Upper lobe of left lung (tissue), 6 donors: ENCODE data around the gene RASAL1. TPM values are rescaled to one million over a fixed set of nuclear protein-coding genes. Genes with fewer than 3 reads are reported as not detected.

Source experiments
- ATAC-seq, 2 donors: fragments of 200-7000 bp; cut with Tn5 transposase; one replicate each; pipeline ENCODE4 v1.9.1; 2022; ENCODE audit warnings: mild to moderate bottlenecking in 2 of 2, moderate library complexity in 2 of 2; ENCODE audit not compliant: low FRiP score in 2 of 2
- DNase-seq, 2 donors: peaks; one replicate each; pipeline ENCODE4 v3.0.0-alpha.2; 2019 to 2020
- H3K27ac ChIP-seq, 4 donors: fragments of 200-600 bp; sonication (generic); one replicate each; pipeline ENCODE4 v1.5.1; 2016 to 2019
- H3K27me3 ChIP-seq, 4 donors: fragments of 200-600 bp; sonication (generic); one replicate each; pipeline ENCODE4 v1.5.1; 2017 to 2019
- H3K36me3 ChIP-seq, 4 donors: fragments of 200-600 bp; sonication (generic); one replicate each; pipeline ENCODE4 v1.5.1; 2016 to 2019
- H3K4me1 ChIP-seq, 4 donors: fragments of 200-600 bp; sonication (generic); one replicate each; pipeline ENCODE4 v1.5.1; 2018 to 2019
- H3K4me3 ChIP-seq, 4 donors: fragments of 200-600 bp; sonication (generic); one replicate each; pipeline ENCODE4 v1.5.1; 2017 to 2019; ENCODE audit warnings: mild to moderate bottlenecking in 2 of 4, moderate library complexity in 1 of 4
- H3K9me3 ChIP-seq, 4 donors: fragments of 200-600 bp; sonication (generic); one replicate each; pipeline ENCODE4 v1.5.1; 2018 to 2019
- EP300 ChIP-seq, 4 donors: sonication (generic); formaldehyde crosslinking; IDR thresholded peaks; one replicate each; pipeline ENCODE4 v1.5.1; 2017; ENCODE audit warnings: antibody characterized with exemption in 4 of 4, control low read depth in 2 of 4
- POLR2A ChIP-seq, 4 donors: fragments of 450-650 bp; IDR thresholded peaks; one replicate each; pipeline ENCODE4 v1.5.1; 2016 to 2017; ENCODE audit warnings: antibody characterized with exemption in 4 of 4, mild to moderate bottlenecking in 2 of 4
- POLR2AphosphoS5 ChIP-seq, 2 donors: sonication (generic); formaldehyde crosslinking; IDR thresholded peaks; one replicate each; pipeline ENCODE4 v1.5.1; 2017; ENCODE audit warnings: antibody characterized with exemption in 2 of 2
- WGBS, 2 donors: methylation state at CpG; one replicate each; pipeline ENCODE4 v1.1.5; 2017 to 2018; 5-methylcytosine and 5-hydroxymethylcytosine counted together
- total RNA-seq, 6 donors: library from RNA; depleted of rRNA in 4 of 6; stranded (reverse); fragments of >200 nt in 4 of 6; gene quantifications; one replicate each; pipeline versions ENCODE4 v1.1.0 to v1.2.1, GENCODE V29; 2016 to 2021
- TF ChIP-seq, protein P1 (sequence below), 6 experiments: fragments of 450-650 bp in 4 of 6; fragments of 200-600 bp in 2 of 6; sonication (generic) in 2 of 6; IDR thresholded peaks; one replicate each; pipeline ENCODE4 v1.5.1; 2016 to 2019; ENCODE audit warnings: antibody characterized with exemption in 6 of 6
- donor health status: DM: no; HTN: no; CAD: no; lungs with moderate emphysema.
- donor health status: DM: no; HTN: yes; CAD: no; lungs with severe emphysema.

RASAL1 gene
- total RNA-seq, 6 donors from 2014 or later = 0.27 to 4.2 (median 0.60) TPM; not detected in 3

DNA sequence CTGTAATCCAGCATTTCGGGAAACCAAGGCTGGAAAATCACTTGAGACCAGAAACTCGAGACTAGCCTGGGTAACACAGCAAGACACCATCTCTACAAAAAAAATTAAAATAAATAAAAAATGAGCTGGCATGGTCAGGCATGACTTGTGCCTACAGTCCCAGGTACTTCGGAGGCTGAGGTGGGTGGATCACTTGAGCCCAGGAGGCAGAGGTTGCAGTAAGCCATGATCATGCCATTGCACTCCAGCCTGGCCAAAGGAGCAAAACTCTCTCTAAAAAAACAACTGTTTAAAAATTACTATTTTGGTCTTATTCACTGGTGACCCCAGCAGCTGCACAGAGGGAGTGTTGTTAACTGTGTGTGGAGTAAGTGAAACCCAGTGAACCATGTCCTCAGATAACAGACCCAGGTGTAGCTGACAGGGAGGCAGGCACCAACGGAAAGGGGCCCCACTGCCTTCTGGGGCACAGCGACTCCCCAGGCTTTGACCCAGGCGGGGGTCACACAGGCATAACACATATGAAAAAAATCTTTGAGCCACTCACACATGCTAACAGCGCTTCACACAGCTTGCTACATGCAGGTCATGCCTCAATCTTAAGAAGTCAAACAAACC lies 37.6 kb upstream of the RASAL1 start:
- no peak for ATAC-seq
- H3K36me3 ChIP-seq = peaks cover 71 to 99% (median 95%) of the 10 kb centered on the region in 4 donors
- DNase-seq = no peak
- no peaks in the 10 kb centered on the region for H3K27me3 ChIP-seq
- H3K4me3 ChIP-seq = no peak overlapping the region
- TF ChIP-seq EP300 (IDR thresholded peaks at IDR 0.05) = no peak
- TF ChIP-seq POLR2A (IDR thresholded peaks at IDR 0.05) = no peak
- TF ChIP-seq POLR2AphosphoS5 (IDR thresholded peaks at IDR 0.05) = no peak
- TF ChIP-seq, protein P1, sequence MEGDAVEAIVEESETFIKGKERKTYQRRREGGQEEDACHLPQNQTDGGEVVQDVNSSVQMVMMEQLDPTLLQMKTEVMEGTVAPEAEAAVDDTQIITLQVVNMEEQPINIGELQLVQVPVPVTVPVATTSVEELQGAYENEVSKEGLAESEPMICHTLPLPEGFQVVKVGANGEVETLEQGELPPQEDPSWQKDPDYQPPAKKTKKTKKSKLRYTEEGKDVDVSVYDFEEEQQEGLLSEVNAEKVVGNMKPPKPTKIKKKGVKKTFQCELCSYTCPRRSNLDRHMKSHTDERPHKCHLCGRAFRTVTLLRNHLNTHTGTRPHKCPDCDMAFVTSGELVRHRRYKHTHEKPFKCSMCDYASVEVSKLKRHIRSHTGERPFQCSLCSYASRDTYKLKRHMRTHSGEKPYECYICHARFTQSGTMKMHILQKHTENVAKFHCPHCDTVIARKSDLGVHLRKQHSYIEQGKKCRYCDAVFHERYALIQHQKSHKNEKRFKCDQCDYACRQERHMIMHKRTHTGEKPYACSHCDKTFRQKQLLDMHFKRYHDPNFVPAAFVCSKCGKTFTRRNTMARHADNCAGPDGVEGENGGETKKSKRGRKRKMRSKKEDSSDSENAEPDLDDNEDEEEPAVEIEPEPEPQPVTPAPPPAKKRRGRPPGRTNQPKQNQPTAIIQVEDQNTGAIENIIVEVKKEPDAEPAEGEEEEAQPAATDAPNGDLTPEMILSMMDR (IDR thresholded peaks at IDR 0.05) = no peak
- 94 to 95% methylated on average over 7 of the region's 7 CpGs for WGBS, 2 donors
- H3K27ac ChIP-seq = no peak overlapping the region
- H3K9me3 ChIP-seq = no peaks in the 10 kb centered on the region
- peaks cover 0 to 5% (median 0%) of the 10 kb centered on the region in 4 donors for H3K4me1 ChIP-seq

DNA sequence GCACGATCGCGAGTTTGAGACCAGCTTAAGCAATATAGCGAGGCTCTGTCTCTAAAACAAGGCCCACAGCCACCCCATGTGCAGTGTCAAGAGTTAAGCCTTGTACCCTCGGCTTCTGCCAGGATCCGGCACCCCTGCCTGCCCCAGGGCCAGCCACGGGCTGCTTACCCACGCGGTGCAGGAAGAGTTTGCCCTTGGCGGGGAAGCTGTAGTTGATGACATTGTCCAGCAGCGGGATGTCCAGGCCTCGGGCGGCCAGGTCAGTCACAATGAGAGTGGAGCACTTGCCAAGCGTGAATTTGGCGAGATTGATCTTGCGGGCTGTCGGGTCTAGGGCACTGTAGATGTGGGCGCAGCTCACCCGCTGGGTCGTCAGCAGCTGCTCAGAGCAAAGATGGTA lies 36.6 kb upstream of the RASAL1 start:
- H3K4me3 ChIP-seq = no peak overlapping the region
- H3K9me3 ChIP-seq = no peaks in the 10 kb centered on the region
- ATAC-seq = no peak
- peak in 1 of 2 donors; percentile 70 for DNase-seq
- peaks cover 0 to 5% (median 0%) of the 10 kb centered on the region in 4 donors for H3K4me1 ChIP-seq
- peaks cover 71 to 99% (median 95%) of the 10 kb centered on the region in 4 donors for H3K36me3 ChIP-seq
- no peaks in the 10 kb centered on the region for H3K27me3 ChIP-seq
- TF ChIP-seq POLR2AphosphoS5 (IDR thresholded peaks at IDR 0.05) (no peak), EP300 (IDR thresholded peaks at IDR 0.05) (no peak), POLR2A (IDR thresholded peaks at IDR 0.05) (no peak)
- TF ChIP-seq, protein P1 (IDR thresholded peaks at IDR 0.05) = no peak
- no peak overlapping the region for H3K27ac ChIP-seq
- WGBS, 2 donors = 95 to 98% methylated on average over 11 to 20 of the region's 20 CpGs

DNA sequence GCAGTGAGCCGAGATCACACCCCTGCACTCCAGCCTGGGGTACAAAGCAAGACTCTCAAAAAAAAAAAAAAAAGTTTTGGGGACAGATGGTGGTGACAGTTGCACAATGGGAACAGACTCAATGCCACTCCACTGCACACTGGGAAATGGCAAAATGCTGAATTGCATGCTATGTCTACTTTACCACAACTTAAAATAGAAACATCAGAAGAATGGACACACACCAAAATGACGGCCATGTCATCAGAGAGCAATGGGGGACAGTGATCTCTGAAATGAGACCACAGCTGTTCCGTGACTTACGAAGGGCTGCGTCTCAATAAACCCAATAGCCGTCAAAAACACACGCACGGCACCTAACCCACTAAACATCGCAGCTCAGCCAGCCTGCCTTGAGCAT lies 36.0 kb upstream of the RASAL1 start:
- Histone ChIP-seq H3K36me3 (peaks cover 65 to 99% (median 93%) of the 10 kb centered on the region in 4 donors), H3K4me1 (peaks cover 0 to 5% (median 0%) of the 10 kb centered on the region in 4 donors), H3K27me3 (no peaks in the 10 kb centered on the region), H3K4me3 (no peak overlapping the region), H3K27ac (no peak overlapping the region), H3K9me3 (no peaks in the 10 kb centered on the region)
- ATAC-seq (no peak), DNase-seq (no peak)
- no peak for TF ChIP-seq EP300 (IDR thresholded peaks at IDR 0.05)
- TF ChIP-seq, protein P1 (IDR thresholded peaks at IDR 0.05) = no peak
- no peak for TF ChIP-seq POLR2A (IDR thresholded peaks at IDR 0.05)
- TF ChIP-seq POLR2AphosphoS5 (IDR thresholded peaks at IDR 0.05) = no peak
- WGBS, 2 donors = 98% methylated on average over 9 of the region's 9 CpGs

DNA sequence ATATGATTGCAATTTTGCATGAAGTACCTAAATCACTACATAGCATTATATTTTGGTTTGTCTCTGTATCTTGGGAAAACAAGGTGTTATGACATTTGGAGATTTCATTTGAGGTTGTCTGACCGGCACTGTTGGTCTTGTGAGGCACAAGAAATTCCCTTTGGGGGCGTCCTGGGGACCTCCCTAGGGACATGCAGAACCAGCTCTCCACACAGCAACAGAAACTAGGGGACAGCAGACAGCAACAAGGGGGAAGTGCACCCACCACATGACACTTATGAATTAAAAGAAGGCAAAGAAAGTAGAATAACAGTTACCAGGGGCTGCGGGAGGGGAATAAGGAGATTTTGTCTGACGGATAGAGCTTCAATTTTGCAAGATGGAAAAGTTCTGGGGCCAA lies 35.4 kb upstream of the RASAL1 start:
- no peak for DNase-seq
- no peak for ATAC-seq
- TF ChIP-seq POLR2AphosphoS5 (IDR thresholded peaks at IDR 0.05) (no peak), POLR2A (IDR thresholded peaks at IDR 0.05) (no peak), EP300 (IDR thresholded peaks at IDR 0.05) (no peak)
- TF ChIP-seq, protein P1 (IDR thresholded peaks at IDR 0.05) = no peak
- Histone ChIP-seq H3K9me3 (no peaks in the 10 kb centered on the region), H3K4me1 (peaks cover 0 to 5% (median 0%) of the 10 kb centered on the region in 4 donors), H3K27me3 (no peaks in the 10 kb centered on the region), H3K27ac (no peak overlapping the region), H3K4me3 (no peak overlapping the region), H3K36me3 (peaks cover 59 to 99% (median 93%) of the 10 kb centered on the region in 4 donors)
- WGBS, 2 donors = 97 to 100% methylated on average over 4 of the region's 4 CpGs

DNA sequence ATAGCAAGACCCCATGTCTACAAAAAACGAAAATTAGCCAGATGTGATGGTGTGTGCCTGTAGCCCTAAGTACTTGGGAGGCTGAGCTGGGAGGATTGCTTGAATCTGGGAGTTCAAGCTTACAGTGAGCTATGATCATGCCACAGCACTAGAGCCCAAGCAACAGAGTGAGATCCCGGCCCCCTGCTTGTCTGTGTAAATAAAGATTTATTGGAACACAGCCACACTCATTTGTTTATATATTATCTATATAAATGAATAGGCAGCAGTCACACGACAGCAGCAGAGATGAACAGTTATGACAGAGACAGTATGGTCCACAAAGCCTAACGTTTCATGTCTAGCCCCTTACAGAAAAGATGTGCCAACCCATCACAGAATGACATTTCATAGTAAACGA lies 34.9 kb upstream of the RASAL1 start:
- ATAC-seq (no peak), DNase-seq (no peak)
- 88 to 95% methylated on average over 5 of the region's 5 CpGs for WGBS, 2 donors
- Histone ChIP-seq H3K4me1 (peaks cover 0 to 5% (median 0%) of the 10 kb centered on the region in 4 donors), H3K36me3 (peaks cover 57 to 99% (median 95%) of the 10 kb centered on the region in 4 donors), H3K4me3 (no peak overlapping the region), H3K9me3 (no peaks in the 10 kb centered on the region), H3K27ac (no peak overlapping the region), H3K27me3 (no peaks in the 10 kb centered on the region)
- no peak for TF ChIP-seq POLR2AphosphoS5 (IDR thresholded peaks at IDR 0.05)
- TF ChIP-seq, protein P1 (IDR thresholded peaks at IDR 0.05) = no peak
- TF ChIP-seq POLR2A (IDR thresholded peaks at IDR 0.05) = no peak
- no peak for TF ChIP-seq EP300 (IDR thresholded peaks at IDR 0.05)
